Activated T-cell treated with anti-CD3 and anti-CD28 coated beads, Interleukin-2, amount 50 U/mL, for 24 hours (primary cell): ENCODE data around the gene TRHDE.

ENCODE experiments used
- DNase-seq: peaks from one replicate; pipeline ENCODE4 v3.0.0-alpha.2; 2020
- H3K27ac Mint-ChIP-seq: 2 replicates; pipeline ENCODE4 v1.8.0; 2020; ENCODE audit warnings: mild to moderate bottlenecking, mixed read lengths
- H3K27me3 Mint-ChIP-seq: 2 replicates; pipeline ENCODE4 v1.8.0; 2020; ENCODE audit warnings: mixed read lengths
- H3K36me3 Mint-ChIP-seq: 2 replicates; pipeline ENCODE4 v1.8.0; 2020; ENCODE audit warnings: low read depth, mixed read lengths
- H3K4me1 Mint-ChIP-seq: 2 replicates; pipeline ENCODE4 v1.8.0; 2020; ENCODE audit warnings: low read depth, mixed read lengths
- H3K4me3 Mint-ChIP-seq: 2 replicates; pipeline ENCODE4 v1.8.0; 2020; ENCODE audit warnings: mild to moderate bottlenecking, moderate library complexity, mixed read lengths
- H3K9me3 Mint-ChIP-seq: 2 replicates; pipeline ENCODE4 v1.8.0; 2020; ENCODE audit warnings: mixed read lengths

Gene TRHDE

GRCh38 chr12:72570601-72571000 is 298.4 kb downstream of the TRHDE start:
- DNase-seq, result no peak
- Mint-ChIP-seq H3K4me3 (no peak overlapping the region), H3K27ac (no peak overlapping the region), H3K27me3 (no peaks in the 10 kb centered on the region), H3K36me3 (no peaks in the 10 kb centered on the region), H3K4me1 (no peaks in the 10 kb centered on the region), H3K9me3 (no peaks in the 10 kb centered on the region)

- Mint-ChIP-seq H3K27me3 (no peaks in the 10 kb centered on the region), H3K4me3 (no peak overlapping the region), H3K27ac (no peak overlapping the region), H3K4me1 (no peaks in the 10 kb centered on the region), H3K9me3 (no peaks in the 10 kb centered on the region), H3K36me3 (no peaks in the 10 kb centered on the region)
- DNase-seq, result no peak
Observed at GRCh38 chr12:72574138-72574537, 302.0 kb downstream of the TRHDE start.

DNA sequence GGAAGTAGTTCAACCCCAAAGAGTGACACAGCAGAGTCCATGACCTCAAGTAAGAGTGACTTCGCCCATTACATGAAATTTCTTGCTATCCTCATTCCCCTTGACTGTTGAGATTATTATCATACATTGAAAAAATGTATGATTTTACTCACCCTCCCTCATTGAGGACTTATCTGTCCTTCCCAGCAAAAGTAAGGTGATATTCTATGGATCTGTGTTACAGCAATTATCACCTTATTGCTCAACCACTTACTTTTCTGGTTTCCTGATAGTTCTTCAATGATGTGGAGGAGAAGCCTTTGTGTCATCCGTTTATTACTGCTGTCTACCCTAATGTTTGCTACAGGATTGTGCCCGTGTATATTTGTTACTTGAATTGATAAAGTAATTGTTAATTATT is 306.2 kb downstream of the TRHDE start:
- no peak overlapping the region for H3K27ac Mint-ChIP-seq
- DNase-seq, result no peak
- H3K4me3 Mint-ChIP-seq, result no peak overlapping the region
- H3K27me3 Mint-ChIP-seq, result no peaks in the 10 kb centered on the region
- no peaks in the 10 kb centered on the region for H3K4me1 Mint-ChIP-seq
- H3K9me3 Mint-ChIP-seq, result peaks cover 3% of the 10 kb centered on the region
- no peaks in the 10 kb centered on the region for H3K36me3 Mint-ChIP-seq

- no peak overlapping the region for H3K27ac Mint-ChIP-seq
- peaks cover 21% of the 10 kb centered on the region for H3K9me3 Mint-ChIP-seq
- H3K4me3 Mint-ChIP-seq, result no peak overlapping the region
- H3K4me1 Mint-ChIP-seq, result no peaks in the 10 kb centered on the region
- no peaks in the 10 kb centered on the region for H3K36me3 Mint-ChIP-seq
- no peak for DNase-seq
- H3K27me3 Mint-ChIP-seq, result no peaks in the 10 kb centered on the region
Observed at GRCh38 chr12:72586456-72586855, 314.3 kb downstream of the TRHDE start.

DNA sequence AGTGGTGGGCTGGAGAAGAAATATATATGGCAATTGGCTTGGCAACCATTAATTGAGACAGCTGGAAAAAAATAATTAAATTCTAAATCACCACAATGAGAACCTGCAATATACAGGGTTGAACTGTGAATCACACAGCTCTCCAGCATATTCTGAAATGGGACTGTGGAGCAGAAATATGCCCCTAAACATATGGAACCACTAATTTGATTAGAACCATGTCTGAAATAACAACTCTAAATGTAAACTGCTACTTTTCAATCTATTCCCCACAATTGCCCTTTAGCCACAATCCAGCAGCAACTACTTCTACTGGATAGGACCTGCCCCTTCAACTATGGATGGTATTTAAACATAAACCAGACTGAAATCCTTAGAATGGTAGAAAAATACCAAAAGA is 330.4 kb downstream of the TRHDE start:
- H3K27ac Mint-ChIP-seq, result no peak overlapping the region
- no peaks in the 10 kb centered on the region for H3K36me3 Mint-ChIP-seq
- H3K9me3 Mint-ChIP-seq, result peaks cover 19% of the 10 kb centered on the region
- no peak for DNase-seq
- H3K4me3 Mint-ChIP-seq, result no peak overlapping the region
- H3K4me1 Mint-ChIP-seq, result no peaks in the 10 kb centered on the region
- no peaks in the 10 kb centered on the region for H3K27me3 Mint-ChIP-seq

DNA sequence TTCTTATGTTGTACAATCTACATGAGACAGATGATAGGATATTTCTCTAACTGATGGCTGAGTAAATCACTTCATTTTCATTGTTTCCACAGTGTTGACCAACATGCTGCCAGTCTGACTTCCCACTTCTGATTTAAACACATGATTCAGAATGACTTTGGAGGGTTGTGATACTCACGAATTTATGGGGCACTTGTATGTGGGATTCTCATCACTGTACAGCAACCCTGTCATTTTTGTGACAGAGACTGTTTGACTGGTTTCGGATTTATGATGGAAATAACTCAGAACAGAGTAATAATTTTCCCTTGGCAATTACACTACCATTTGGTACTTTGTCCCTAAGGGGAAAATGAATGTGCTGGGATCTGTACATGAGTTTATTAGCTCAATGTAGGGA is 333.8 kb downstream of the TRHDE start:
- no peaks in the 10 kb centered on the region for H3K36me3 Mint-ChIP-seq
- no peak for DNase-seq
- peaks cover 8% of the 10 kb centered on the region for H3K9me3 Mint-ChIP-seq
- H3K27me3 Mint-ChIP-seq, result no peaks in the 10 kb centered on the region
- H3K27ac Mint-ChIP-seq, result no peak overlapping the region
- no peak overlapping the region for H3K4me3 Mint-ChIP-seq
- no peaks in the 10 kb centered on the region for H3K4me1 Mint-ChIP-seq

DNA sequence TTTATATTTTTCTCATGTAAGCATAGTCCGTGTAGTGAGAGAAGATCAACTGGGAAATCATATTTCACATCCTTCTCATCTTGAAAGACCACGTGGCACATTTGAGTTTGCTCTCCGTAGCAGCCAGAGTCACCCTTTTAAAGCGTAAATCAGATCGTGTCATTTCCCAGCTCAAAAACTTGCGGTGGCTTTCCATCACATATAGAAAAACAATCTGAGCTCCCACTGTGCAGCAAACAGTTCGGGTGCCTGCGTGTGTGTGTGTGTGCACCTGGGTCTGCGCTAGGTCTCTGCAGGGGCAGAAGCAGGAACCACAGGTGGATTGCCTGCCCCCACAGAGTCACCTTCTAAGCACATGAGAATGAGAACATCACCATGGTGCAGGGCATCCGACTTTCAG is 338.2 kb downstream of the TRHDE start:
- no peak overlapping the region for H3K4me3 Mint-ChIP-seq
- DNase-seq, result no peak

DNA sequence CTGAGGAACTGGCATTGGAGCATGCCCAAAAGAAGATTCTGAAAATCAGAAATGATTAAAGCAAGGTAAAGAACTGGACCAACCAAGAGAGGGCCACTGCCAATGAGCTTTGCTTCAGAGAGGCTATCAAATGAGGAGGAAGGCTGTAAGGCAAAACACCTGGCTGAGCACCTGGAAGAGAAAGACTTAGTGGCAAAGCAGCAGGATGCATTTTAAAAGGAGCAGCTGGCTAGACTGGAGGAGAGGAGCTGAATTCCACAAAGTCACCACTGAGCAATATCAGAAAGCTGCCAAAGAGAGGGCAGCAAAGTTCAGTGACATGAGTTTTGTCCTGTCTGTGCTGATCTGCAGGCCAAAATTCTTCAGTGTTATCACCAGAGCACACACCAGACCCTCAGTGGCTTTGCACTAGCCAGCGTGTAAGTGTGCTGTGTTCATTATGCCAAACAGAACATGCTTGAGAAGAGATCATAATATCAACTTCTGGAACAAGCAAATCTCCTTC is 338.7 kb downstream of the TRHDE start:
- no peak overlapping the region for H3K27ac Mint-ChIP-seq
- H3K4me1 Mint-ChIP-seq, result no peaks in the 10 kb centered on the region
- peaks cover 11% of the 10 kb centered on the region for H3K9me3 Mint-ChIP-seq
- no peak overlapping the region for H3K4me3 Mint-ChIP-seq
- H3K27me3 Mint-ChIP-seq, result no peaks in the 10 kb centered on the region
- DNase-seq, result no peak
- no peaks in the 10 kb centered on the region for H3K36me3 Mint-ChIP-seq

More for the DNA sequence above, 338.2 kb downstream of the TRHDE start:
- peaks cover 11% of the 10 kb centered on the region for H3K9me3 Mint-ChIP-seq
- no peaks in the 10 kb centered on the region for H3K27me3 Mint-ChIP-seq
- H3K36me3 Mint-ChIP-seq, result no peaks in the 10 kb centered on the region
- H3K4me1 Mint-ChIP-seq, result no peaks in the 10 kb centered on the region
- H3K27ac Mint-ChIP-seq, result no peak overlapping the region

GRCh38 chr12:72612171-72612570 is 340.0 kb downstream of the TRHDE start:
- Mint-ChIP-seq H3K4me1 (no peaks in the 10 kb centered on the region), H3K27me3 (no peaks in the 10 kb centered on the region), H3K4me3 (no peak overlapping the region)

DNA sequence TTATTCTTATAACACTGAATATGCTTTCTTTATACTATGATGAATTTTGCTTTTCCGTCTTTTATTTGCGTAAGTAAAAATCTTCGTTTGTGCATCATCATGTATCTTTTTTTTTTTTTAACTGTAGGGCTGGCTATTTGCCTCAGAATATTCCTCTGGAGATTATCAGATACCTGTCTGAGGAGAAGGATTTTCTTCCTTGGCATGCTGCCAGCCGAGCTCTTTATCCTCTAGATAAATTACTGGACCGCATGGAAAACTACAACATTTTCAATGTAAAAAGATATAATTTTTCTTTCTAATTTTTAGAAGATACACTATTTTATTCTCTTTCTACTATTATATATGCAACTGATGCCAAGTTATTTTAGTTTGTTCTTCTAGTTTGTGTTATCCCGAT is 346.6 kb downstream of the TRHDE start:
- Mint-ChIP-seq H3K9me3 (peaks cover 5% of the 10 kb centered on the region), H3K27me3 (no peaks in the 10 kb centered on the region), H3K4me1 (no peaks in the 10 kb centered on the region), H3K36me3 (no peaks in the 10 kb centered on the region), H3K27ac (no peak overlapping the region), H3K4me3 (no peak overlapping the region)
- DNase-seq, result no peak

More at GRCh38 chr12:72612171-72612570, 340.0 kb downstream of the TRHDE start:
- peaks cover 6% of the 10 kb centered on the region for H3K9me3 Mint-ChIP-seq
- no peak for DNase-seq
- no peak overlapping the region for H3K27ac Mint-ChIP-seq
- no peaks in the 10 kb centered on the region for H3K36me3 Mint-ChIP-seq

- no peaks in the 10 kb centered on the region for H3K27me3 Mint-ChIP-seq
- no peak overlapping the region for H3K27ac Mint-ChIP-seq
- DNase-seq, result no peak
- H3K4me3 Mint-ChIP-seq, result no peak overlapping the region
- peaks cover 5% of the 10 kb centered on the region for H3K9me3 Mint-ChIP-seq
- H3K36me3 Mint-ChIP-seq, result no peaks in the 10 kb centered on the region
- H3K4me1 Mint-ChIP-seq, result no peaks in the 10 kb centered on the region
Observed at GRCh38 chr12:72622556-72622955, 350.4 kb downstream of the TRHDE start.

DNA sequence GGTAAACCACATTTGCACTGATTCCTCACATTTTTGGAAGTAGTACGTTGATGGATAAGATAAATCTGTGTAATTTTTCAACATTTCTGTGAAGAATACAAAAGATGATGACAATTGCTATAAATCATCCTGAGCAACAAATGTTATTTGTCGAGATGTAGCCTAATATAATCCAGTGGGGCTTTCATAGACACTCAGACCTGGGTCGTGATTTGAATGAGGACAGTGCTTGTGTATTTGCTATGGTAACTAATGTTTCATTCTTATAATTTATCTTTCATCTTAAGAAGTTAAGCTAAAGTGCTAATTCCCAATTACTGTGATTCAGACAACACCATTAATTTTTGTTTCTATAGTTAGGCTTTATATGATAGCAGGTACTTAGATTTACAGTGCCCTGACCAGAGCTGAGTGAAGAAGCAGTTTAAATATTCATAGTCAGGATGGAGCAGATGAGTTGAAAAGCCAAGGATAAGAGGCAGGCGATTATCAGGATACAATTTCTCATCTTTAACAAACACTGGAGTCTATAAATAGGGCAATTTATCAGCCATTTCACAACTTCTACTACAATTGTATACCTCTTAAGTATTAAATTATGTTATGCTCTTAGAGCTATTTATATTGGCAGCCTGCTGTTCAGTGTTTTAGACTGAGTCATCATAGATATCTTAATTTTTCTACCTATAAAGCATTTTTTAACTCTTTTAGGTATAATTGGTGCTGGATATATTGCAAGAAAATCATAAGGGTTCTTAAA is 359.9 kb downstream of the TRHDE start:
- Mint-ChIP-seq H3K4me1 (no peaks in the 10 kb centered on the region), H3K9me3 (peaks cover 4% of the 10 kb centered on the region), H3K27me3 (no peaks in the 10 kb centered on the region), H3K36me3 (no peaks in the 10 kb centered on the region), H3K27ac (no peak overlapping the region), H3K4me3 (no peak overlapping the region)
- no peak for DNase-seq

DNA sequence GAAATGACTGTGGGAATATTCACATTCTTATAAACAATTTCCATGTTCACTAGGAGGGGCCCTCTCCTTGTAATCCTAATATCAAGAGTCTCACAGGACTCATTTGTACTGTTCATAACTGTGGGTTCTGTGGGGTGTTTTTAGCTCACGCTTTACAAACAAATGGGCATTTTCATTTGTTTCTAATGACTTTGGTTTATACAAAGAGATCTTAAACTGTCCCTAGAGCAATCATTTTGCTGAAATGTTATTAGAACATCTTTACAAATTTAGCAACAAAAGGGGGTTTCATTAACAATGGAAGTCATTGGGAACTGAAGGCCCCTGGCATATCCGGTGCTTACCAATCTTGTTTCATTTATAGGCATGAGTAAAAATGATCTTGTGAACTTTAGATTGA is 370.5 kb downstream of the TRHDE start:
- no peak overlapping the region for H3K4me3 Mint-ChIP-seq
- no peaks in the 10 kb centered on the region for H3K27me3 Mint-ChIP-seq
- H3K9me3 Mint-ChIP-seq, result peaks cover 9% of the 10 kb centered on the region
- no peak for DNase-seq
- no peaks in the 10 kb centered on the region for H3K4me1 Mint-ChIP-seq
- H3K36me3 Mint-ChIP-seq, result no peaks in the 10 kb centered on the region
- H3K27ac Mint-ChIP-seq, result no peak overlapping the region

- Mint-ChIP-seq H3K27me3 (no peaks in the 10 kb centered on the region), H3K36me3 (no peaks in the 10 kb centered on the region)
Observed at GRCh38 chr12:72647139-72647538, 375.0 kb downstream of the TRHDE start.

DNA sequence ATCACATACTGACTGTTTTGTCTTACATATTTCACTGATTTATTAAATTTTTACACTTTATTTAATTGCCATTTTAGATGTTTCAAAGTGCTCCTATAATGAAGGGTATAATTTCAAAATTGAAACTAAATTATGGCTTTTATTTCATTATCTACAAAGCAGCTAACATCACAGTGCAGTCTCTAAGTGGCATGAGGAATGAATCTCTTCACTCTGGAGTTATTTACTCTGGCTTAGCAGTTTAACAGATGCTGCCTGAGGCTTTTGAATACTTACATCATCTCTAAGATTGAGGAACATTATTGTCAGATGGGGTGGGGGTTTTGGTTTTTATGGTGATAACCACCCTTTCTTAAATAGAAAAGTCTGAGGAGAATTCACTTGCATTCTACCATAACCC is 386.4 kb downstream of the TRHDE start:
- Mint-ChIP-seq H3K4me3 (no peak overlapping the region), H3K9me3 (no peaks in the 10 kb centered on the region), H3K36me3 (no peaks in the 10 kb centered on the region), H3K4me1 (no peaks in the 10 kb centered on the region), H3K27ac (no peak overlapping the region), H3K27me3 (no peaks in the 10 kb centered on the region)
- no peak for DNase-seq

More at GRCh38 chr12:72647139-72647538, 375.0 kb downstream of the TRHDE start:
- H3K9me3 Mint-ChIP-seq, result peaks cover 9% of the 10 kb centered on the region
- DNase-seq, result no peak
- no peak overlapping the region for H3K27ac Mint-ChIP-seq
- H3K4me3 Mint-ChIP-seq, result no peak overlapping the region
- H3K4me1 Mint-ChIP-seq, result no peaks in the 10 kb centered on the region
